DMS114 treated with DMSO at 0.1 percent for 48 hours (cell line): ENCODE results near the gene SCART1.

Experiments used
- DNase-seq: peaks from one replicate; lab custom pipeline; 2025; ENCODE audit not compliant: unreplicated experiment; lab: John Stamatoyannopoulos, UW

Gene SCART1

GRCh38 chr10:133454204-133454893 is 604 bp downstream of the SCART1 start:
- DNase-seq: no peak

- no peak for DNase-seq
These were observed 1.5 kb downstream of the SCART1 start for GRCh38 chr10:133455196-133455595.

- no peak for DNase-seq
These were observed 1.9 kb downstream of the SCART1 start for GRCh38 chr10:133455611-133456031.

- DNase-seq: no peak
These were observed 2.6 kb downstream of the SCART1 start for GRCh38 chr10:133456041-133456951.

- no peak for DNase-seq
These were observed 3.5 kb downstream of the SCART1 start for GRCh38 chr10:133457100-133457841.

GRCh38 chr10:133458021-133458709 is 4.4 kb downstream of the SCART1 start:
- no peak for DNase-seq

GRCh38 chr10:133458710-133459453 is 5.1 kb downstream of the SCART1 start:
- no peak for DNase-seq

- no peak for DNase-seq
These were observed 5.9 kb downstream of the SCART1 start for GRCh38 chr10:133459454-133460207.

GRCh38 chr10:133460208-133460769 is 6.5 kb downstream of the SCART1 start:
- DNase-seq: no peak

- no peak for DNase-seq
These were observed 7.3 kb downstream of the SCART1 start for GRCh38 chr10:133461027-133461426.

GRCh38 chr10:133461841-133462240 is 8.1 kb downstream of the SCART1 start:
- no peak for DNase-seq

GRCh38 chr10:133462512-133463305 is 9.0 kb downstream of the SCART1 start:
- no peak for DNase-seq

GRCh38 chr10:133464582-133465031 is 10.9 kb downstream of the SCART1 start:
- no peak for DNase-seq

GRCh38 chr10:133465191-133465949 is 11.6 kb downstream of the SCART1 start:
- DNase-seq: no peak

GRCh38 chr10:133465950-133466474 is 12.3 kb downstream of the SCART1 start:
- no peak for DNase-seq

- no peak for DNase-seq
These were observed 13.0 kb downstream of the SCART1 start for GRCh38 chr10:133466683-133467275.
